NCI-H1930 (cell line): Measurements from ENCODE around the gene STK40.

Experiments
- DNase-seq, 2 experiments: peaks; one replicate each; lab custom pipeline; 2025; lab: John Stamatoyannopoulos, UW

The STK40 gene

GRCh38 chr1:36343651-36344394, 41.9 kb downstream of the STK40 start:
- DNase-seq: no peak

- no peak for DNase-seq
Measured at GRCh38 chr1:36342426-36343185, 43.1 kb downstream of the STK40 start.

DNA sequence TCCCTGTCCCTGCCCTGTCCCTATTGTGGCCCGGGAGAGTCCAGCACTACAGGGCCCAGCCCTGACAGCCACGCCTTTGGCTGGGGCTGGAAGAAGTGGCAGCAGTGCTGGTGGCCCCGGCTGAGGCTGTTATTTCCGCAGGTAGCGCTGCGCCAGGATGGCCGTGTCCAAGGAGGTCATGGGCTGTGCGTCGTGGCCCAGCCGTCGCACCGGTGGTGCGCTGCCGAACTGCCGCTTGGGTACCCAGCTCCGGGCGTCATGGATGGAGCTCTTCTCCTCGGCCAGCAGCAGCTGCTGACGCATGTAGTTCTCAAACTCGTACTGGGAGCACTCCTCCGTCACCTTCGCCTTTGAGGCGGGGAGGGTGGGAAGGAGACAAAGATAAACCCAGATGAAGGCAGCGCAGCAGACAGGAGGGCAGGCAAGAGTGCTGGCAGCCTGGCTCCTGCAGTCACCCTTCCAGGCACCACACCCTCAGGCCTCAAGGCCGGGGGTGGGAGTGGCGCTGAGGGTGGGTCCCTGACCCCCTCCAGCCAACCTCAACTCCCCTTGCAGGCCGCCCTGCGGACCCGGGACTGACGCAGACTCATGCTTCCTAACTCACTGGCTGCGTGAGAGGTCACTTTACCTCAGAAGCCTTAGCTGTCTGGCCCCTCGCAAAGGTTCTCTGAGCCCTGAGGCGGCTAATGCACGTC, 44.0 kb downstream of the STK40 start:
- DNase-seq: no peak

DNA sequence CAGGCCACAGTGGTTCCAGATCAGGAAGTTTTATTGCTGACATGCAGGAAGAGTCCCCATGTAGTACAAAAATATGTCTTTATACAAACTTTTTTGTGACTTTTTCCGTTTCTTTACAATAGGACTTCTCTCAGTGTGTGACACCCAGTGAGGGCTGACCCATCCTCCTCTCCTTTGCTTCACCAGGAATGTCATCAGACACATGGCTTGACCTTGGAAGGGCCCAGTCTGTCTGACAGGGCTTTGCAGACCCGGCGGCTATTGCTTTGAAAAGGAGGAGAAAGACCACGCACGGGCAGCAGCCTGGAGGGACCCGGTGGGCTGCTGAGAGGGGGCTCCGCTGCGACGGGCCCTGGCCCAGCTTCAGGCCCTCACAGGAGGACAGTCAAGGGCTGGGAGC, 46.1 kb downstream of the STK40 start:
- no peak for DNase-seq

DNA sequence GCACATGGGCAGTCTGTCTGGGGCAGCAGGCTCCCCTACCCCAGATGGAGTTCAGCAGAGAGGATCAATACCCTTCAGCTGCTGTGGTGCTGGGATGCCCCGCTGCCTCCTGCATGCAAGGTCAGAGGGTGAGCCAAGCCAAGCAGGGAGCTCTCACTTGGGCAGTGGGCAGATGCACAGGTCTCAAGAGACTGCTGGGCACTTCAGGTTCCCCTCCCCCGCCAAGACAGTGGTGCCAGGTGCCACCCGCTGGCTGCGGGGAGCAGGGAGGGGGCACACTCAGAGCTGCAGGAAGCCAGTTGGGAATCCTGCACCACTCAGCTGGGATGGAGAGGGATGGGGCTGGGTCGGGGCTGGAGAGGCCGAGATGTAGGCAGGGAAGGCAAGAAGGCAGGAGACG, 46.5 kb downstream of the STK40 start:
- no peak for DNase-seq

GRCh38 chr1:36337830-36338229, 47.9 kb downstream of the STK40 start:
- DNase-seq: no peak

DNA sequence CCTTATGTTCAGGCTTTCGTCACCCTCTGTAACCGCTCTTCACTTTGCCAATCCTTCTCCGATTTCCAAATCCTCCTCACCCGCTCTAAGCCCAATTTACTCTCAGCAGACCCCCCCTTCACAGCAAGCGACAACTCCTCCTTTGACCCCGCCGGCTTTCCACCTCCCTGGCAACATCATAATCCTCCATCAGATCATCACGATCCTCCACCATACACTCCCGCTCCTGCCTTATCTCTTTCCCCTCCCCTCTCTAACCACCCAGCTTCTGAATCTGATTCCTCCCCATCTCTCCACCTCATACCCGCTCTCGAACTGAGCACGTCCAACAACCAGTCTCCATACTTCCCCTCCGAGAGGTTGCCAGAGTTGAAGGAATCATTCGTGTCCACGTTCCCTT, 54.8 kb downstream of the STK40 start:
- DNase-seq: no peak

DNA sequence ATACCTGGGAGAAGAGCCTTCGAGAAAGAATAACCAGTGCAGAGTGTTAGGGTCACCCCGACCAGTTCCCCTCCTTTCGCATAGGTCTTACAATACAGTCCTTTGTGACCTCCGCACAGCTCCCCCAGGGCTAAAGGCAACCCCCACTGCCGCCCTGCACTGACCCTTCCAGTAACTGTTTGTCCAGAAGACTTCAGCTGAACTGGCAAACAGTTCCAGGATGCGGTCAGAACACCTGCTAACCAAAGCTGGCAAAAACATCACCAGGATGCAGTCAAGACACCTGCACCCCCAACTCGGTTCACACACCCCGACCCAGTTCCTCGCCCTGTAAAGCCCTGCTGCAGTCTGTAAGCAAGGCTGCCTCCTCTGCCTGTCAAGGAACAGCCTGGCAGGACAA, 55.9 kb downstream of the STK40 start:
- no peak for DNase-seq

DNA sequence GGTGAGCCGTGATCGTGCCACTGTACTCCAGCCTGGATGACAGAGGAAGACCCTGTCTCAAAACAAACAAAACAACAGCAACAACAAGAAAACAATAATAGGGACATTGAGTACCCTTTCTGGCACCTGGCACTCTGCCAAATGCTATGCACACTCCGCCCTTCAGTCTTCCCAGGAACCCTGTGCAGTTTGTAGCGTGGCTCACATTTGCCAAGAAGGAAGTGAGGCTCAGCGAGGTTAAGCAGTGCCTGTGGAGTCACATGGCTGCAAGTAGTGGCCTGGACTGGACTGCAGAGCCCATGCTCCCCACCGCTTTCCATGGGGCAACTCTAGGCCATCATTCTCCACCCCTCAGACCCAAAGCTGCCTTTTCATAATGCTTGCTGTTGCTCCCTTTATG, 57.0 kb downstream of the STK40 start:
- DNase-seq: no peak

DNA sequence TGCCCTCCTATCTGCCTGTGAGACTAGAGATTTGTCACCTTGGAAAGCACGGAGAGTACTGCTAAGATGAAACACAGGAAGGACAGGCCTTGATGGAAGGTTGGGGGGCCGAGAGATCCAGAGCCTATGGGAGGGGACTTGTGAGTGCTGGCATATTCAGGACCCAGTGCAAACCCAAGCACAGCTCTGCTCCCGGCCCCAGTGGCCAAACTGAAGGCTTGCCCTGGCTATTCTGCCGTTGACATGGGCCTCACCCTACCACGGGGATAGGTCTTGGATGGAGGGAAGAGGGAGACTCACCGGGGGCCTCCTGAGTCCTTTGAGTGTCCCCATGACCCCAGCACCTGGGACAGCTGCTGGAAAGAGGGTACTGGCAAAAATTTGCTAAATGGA, 57.6 kb downstream of the STK40 start:
- DNase-seq: no peak

DNA sequence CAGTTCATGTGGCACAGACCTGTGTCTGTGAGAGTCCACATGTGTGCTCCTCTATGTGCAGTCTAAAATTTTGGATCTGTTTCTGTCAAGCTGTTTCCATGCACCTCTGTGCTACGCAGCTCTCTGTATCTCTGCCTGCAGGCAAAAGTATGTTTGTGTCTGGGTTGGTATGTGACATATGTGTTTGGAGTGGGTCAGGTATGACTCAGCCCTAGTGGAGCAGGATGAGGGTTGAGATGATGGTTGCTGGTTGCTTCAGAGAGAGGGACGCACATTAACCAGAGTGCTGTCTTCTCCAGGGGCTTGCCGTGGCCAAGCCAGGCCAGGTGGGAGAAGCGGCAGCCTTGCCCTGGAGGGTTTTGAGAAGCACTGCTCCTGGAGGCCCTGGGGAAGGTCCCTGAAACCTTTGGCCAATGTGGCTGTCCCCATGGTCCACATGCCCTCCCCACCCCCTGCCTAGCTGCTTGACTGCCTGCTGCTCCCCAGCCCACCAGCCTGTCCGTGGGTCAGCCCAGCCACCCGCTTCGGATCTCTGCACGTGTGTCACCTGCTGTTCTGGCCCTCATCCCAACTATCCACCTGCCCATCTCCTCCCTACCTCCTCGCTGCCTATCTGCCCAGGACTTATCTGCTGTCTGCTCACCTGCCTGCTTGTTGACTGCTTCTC, 58.2 kb downstream of the STK40 start:
- DNase-seq: no peak

GRCh38 chr1:36326499-36326898, 59.2 kb downstream of the STK40 start:
- no peak for DNase-seq

DNA sequence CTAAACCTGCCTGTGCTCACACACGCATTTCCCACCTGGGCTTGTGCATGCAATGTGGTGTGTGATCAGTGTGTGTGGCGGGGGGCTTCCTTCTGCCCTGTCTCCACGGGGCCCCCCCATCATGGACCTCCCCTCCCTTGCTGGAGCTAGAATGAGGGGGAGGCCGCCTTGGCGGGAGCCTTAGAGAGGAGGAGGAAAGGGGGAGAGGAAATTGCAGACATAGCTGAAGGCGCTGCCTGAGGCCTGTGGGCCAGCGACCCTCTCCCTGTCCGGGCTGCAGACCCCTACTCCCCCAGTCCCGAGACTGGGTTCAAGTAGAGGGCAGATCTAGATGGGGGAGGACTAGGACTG, 61.4 kb downstream of the STK40 start:
- DNase-seq: no peak

DNA sequence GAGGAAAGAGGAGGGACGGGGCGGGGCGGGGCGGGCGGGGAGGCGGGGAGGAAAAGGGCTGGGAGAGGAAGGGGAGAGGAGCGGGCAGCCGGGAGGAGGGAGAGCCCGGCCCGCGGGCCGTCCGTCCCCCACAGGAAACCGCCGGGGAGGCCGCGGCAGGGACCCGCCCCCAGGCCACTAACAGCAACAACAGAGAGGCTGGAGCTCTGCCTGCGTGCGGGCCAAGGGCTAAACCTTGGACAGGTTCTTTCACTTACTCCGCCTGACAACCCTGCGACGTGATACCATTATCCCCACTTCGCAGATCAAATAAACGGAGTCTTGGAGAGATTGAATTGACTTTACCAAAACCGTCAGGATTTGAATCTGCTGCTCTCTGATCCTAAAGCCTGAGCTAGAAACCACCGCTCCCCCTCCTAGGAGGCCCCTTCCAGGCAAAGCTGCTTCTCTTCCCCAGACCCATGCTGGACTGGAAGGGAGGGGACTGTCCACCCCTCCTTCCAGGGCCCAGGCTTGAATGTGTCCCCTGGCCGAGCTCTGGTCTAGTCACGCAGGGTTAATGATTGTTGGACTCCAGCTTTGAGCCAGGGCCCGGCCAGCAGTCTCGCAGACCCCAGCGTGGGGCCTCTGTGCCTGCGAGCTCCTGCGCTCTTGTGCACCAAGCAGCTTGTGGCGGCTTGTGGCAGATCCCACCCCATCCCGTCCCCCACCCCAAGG, 61.9 kb downstream of the STK40 start, which contains the start of gene EVA1B:
EVA1B (minus strand) TSS at position 10 of the 717 bp plus-strand sequence. CDS start 608 bp downstream, outside the sequence.
- DNase-seq: no peak

DNA sequence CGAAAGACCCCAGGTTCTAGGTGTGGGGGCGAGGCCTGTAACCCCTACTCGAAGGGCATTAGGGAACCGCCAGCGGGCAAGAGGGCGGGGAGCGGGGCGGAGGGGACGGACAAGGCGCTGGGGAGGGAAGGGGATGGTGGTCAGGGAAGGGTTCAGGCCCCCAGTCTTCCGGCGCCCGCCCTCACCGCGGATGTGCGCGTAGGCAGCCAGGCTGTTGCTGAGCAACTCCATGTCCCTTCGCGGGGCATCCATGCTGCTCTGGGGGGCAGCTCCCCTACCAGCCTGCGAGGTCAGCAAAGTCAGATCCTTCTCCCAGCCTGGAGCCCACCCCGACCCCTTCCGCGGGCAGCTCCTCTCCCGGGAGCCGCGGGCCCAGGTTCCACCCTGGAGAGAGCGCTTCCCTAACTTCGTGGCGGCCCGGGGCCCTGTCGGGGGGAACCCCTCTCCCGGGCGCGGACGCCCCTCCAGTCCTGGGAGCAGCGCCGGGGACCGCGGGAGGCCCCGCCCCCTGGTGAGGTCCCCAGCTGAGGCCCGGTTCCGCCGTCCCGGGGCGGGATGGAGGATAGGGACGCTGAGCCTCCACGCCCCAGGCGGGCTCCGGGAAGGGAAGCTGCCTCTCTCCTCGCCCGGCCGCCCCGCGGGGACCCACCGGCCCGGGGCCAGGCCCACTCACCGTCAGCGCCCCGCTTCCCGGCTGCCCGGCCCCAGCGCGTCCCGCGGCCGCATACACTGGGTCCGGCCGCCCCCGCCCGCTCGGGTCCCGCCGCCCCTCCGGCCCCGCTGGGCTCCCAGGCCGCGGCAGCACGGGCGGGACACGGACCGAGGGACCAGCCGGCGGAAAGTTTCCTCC, 62.7 kb downstream of the STK40 start:
- DNase-seq: no peak

- DNase-seq: no peak
Measured at GRCh38 chr1:36322041-36322785, 63.5 kb downstream of the STK40 start.

DNA sequence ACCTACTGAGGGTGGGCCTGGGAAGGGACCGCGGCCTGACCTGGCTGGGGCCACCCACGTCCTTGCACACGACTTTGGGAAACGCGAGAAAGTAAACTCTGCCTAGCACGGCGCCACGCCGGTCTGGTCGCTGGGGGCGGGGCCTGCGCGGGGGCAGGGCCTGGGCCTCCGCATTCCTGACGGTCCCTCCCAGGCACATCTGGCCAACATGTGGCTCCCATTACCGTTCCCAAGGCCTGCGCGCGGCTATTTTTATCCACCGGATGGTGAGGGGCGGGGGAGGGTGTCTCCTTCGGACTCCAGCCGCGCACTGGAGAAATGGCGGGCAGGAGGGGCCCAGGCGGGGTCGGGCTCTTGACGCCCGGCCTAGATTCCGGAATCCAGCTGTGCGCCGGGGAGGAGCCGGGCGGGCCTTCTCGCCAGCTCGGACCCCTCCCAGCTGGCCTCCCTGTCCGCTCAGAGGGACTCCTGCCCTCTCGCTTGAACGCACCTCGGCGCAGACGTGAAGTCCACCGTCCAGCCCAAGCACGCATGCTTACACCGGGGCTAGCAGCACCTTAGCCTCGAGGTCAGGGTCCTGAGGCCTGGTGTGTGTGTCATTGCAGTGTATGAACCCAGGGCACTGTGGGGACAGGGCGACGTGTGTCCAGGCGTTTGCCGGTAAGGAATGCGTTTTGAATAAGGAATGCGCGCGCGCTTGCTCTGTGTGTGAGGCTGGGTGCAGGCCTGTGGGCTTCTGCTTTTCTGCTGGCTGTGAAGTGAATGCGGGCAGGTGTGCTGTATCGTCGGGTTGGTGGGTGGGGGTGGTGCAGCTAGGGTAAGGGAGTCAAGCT, 64.4 kb downstream of the STK40 start:
- DNase-seq: no peak

DNA sequence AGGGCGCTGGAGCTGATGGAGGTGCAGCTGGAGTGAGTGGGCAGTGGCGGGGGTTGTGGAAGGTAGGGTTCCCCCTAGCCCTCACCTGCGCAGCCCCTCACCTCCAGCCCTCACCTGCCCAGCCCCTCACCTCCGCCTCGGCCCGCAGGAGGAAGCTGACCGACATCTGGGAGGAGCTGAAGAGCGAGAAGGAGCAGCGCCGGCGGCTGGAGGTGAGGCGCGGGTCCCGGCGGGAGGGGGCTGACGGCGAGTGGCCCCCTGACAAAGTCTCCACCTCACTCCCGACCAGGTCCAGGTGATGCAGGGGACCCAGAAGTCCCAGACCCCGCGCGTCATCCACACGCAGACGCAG, 65.0 kb downstream of the STK40 start:
- DNase-seq: no peak

GRCh38 chr1:36320291-36320761, 65.4 kb downstream of the STK40 start:
- DNase-seq: no peak
